Ishikawa (cell line): ENCODE measurements around the gene TLE4.

Experiments
- CEBPB ChIP-seq: IDR thresholded peaks from 2 replicates; pipeline ENCODE4 v1.6.1; 2012
- CREB1 ChIP-seq: IDR thresholded peaks from 2 replicates; pipeline ENCODE4 v1.6.1; 2012; ENCODE audit warnings: low read depth
- EP300 ChIP-seq: IDR thresholded peaks from 2 replicates; pipeline ENCODE4 v1.6.1; 2012; ENCODE audit warnings: borderline replicate concordance
- RAD21 ChIP-seq: IDR thresholded peaks from 2 replicates; pipeline ENCODE4 v1.6.1; 2012; ENCODE audit warnings: low read depth
- REST ChIP-seq: IDR thresholded peaks from 2 replicates; pipeline ENCODE4 v1.6.1; 2012; ENCODE audit warnings: low read depth, mild to moderate bottlenecking
- TAF1 ChIP-seq: IDR thresholded peaks from 2 replicates; pipeline ENCODE4 v1.6.1; 2012; ENCODE audit warnings: low read depth, mild to moderate bottlenecking
- TCF12 ChIP-seq: IDR thresholded peaks from 2 replicates; pipeline ENCODE4 v1.6.1; 2012; ENCODE audit warnings: low read depth
- ZBTB7A ChIP-seq: IDR thresholded peaks from 2 replicates; pipeline ENCODE4 v1.6.1; 2012; ENCODE audit warnings: low read depth
- TF ChIP-seq, protein P1 (sequence below): IDR thresholded peaks from 2 replicates; pipeline ENCODE4 v1.6.1; 2012

DNA sequence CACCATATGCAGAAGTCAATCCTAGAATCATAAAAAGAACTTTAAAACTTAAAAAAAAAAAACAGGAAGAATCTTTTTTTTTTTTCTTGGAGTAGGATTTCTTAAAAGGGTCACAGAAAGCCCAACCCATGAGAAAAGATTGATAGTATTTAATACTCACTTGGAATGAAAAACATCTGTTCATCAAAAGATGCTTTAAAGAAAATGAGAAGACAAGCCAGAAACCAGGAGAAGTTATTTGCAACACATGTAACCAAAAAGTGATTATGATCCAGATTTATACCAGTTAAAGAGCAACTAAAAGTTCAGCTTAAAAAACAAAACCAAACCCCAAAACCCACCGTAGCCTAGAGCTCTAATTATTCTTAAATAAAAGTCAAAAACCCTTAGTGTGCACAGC, 69.3 kb downstream of the TLE4 start:
- no peak for TF ChIP-seq CREB1
- no peak for TF ChIP-seq EP300
- TF ChIP-seq REST, result no peak
- TF ChIP-seq TAF1, result no peak
- no peak for TF ChIP-seq TCF12
- TF ChIP-seq, protein P1, sequence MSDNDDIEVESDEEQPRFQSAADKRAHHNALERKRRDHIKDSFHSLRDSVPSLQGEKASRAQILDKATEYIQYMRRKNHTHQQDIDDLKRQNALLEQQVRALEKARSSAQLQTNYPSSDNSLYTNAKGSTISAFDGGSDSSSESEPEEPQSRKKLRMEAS, result no peak
- TF ChIP-seq RAD21, result no peak
- TF ChIP-seq CEBPB, result no peak
- no peak for TF ChIP-seq ZBTB7A
